ENCODE data around the gene GDF10. TPM values are rescaled to one million over a fixed set of nuclear protein-coding genes. Genes with fewer than 3 reads are reported as not detected.

The GDF10 gene
- polyA plus RNA-seq, 1 donor from 2014 or later, result 0.66 TPM

DNA sequence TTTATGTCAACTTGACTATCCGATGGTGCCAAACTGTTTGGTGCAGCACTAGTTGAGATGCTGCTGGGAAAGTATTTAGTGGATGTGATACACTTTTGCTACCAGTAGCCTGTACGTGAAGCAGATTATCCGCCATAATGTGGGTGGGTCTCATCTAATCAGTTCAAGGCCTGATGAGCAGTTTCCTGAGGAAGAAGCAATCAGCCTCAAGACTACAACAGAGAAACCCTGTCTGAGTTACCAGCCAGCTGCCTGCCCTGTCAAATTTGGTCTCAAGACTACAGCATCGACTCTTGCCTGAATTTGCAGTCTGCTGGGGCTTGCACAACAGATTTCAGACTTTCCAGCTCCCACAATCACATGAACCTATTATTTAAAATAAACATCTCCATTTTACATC lies 37.3 kb downstream of the GDF10 start:
- no peak for TF ChIP-seq EZH2 (IDR thresholded peaks at IDR 0.05; ENCODE audit: borderline replicate concordance, insufficient read depth, low read length, poor library complexity, severe bottlenecking)
- TF ChIP-seq, protein P1, sequence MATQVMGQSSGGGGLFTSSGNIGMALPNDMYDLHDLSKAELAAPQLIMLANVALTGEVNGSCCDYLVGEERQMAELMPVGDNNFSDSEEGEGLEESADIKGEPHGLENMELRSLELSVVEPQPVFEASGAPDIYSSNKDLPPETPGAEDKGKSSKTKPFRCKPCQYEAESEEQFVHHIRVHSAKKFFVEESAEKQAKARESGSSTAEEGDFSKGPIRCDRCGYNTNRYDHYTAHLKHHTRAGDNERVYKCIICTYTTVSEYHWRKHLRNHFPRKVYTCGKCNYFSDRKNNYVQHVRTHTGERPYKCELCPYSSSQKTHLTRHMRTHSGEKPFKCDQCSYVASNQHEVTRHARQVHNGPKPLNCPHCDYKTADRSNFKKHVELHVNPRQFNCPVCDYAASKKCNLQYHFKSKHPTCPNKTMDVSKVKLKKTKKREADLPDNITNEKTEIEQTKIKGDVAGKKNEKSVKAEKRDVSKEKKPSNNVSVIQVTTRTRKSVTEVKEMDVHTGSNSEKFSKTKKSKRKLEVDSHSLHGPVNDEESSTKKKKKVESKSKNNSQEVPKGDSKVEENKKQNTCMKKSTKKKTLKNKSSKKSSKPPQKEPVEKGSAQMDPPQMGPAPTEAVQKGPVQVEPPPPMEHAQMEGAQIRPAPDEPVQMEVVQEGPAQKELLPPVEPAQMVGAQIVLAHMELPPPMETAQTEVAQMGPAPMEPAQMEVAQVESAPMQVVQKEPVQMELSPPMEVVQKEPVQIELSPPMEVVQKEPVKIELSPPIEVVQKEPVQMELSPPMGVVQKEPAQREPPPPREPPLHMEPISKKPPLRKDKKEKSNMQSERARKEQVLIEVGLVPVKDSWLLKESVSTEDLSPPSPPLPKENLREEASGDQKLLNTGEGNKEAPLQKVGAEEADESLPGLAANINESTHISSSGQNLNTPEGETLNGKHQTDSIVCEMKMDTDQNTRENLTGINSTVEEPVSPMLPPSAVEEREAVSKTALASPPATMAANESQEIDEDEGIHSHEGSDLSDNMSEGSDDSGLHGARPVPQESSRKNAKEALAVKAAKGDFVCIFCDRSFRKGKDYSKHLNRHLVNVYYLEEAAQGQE (IDR thresholded peaks at IDR 0.05; ENCODE audit: borderline replicate concordance), result no peak
- TF ChIP-seq SMC3 (conservative IDR thresholded peaks at IDR 0.05; ENCODE audit: poor library complexity), result no peak
- TF ChIP-seq POLR2AphosphoS5 (IDR thresholded peaks at IDR 0.05), result no peak
- no peak for TF ChIP-seq TAF1 (IDR thresholded peaks at IDR 0.05; ENCODE audit: low read depth)
- no peak for TF ChIP-seq RAD21 (conservative IDR thresholded peaks at IDR 0.05)
- TF ChIP-seq MXI1 (conservative IDR thresholded peaks at IDR 0.05; ENCODE audit: poor library complexity, severe bottlenecking), result no peak
- TF ChIP-seq, protein P2, sequence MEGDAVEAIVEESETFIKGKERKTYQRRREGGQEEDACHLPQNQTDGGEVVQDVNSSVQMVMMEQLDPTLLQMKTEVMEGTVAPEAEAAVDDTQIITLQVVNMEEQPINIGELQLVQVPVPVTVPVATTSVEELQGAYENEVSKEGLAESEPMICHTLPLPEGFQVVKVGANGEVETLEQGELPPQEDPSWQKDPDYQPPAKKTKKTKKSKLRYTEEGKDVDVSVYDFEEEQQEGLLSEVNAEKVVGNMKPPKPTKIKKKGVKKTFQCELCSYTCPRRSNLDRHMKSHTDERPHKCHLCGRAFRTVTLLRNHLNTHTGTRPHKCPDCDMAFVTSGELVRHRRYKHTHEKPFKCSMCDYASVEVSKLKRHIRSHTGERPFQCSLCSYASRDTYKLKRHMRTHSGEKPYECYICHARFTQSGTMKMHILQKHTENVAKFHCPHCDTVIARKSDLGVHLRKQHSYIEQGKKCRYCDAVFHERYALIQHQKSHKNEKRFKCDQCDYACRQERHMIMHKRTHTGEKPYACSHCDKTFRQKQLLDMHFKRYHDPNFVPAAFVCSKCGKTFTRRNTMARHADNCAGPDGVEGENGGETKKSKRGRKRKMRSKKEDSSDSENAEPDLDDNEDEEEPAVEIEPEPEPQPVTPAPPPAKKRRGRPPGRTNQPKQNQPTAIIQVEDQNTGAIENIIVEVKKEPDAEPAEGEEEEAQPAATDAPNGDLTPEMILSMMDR (IDR thresholded peaks at IDR 0.05; ENCODE audit: poor library complexity, severe bottlenecking), result no peak
- TF ChIP-seq EP300 (conservative IDR thresholded peaks at IDR 0.05; ENCODE audit: poor library complexity, severe bottlenecking), result no peak
- Histone ChIP-seq H3K79me2 (replicated peaks; ENCODE audit: insufficient read depth, low read length) (no peaks in the 10 kb centered on the region), H2AFZ (ENCODE audit: low read depth, low read length) (no peak overlapping the region), H3K4me2 (ENCODE audit: low read length) (no peak overlapping the region), H3K36me3 (ENCODE audit: insufficient read depth, low read length) (no peaks in the 10 kb centered on the region), H3K9ac (ENCODE audit: low read length) (no peak overlapping the region), H3K9me2 (ENCODE audit: insufficient read depth, low read length) (no peaks in the 10 kb centered on the region), H3K4me3 (ENCODE audit: low read length) (no peak overlapping the region), H3K27me3 (ENCODE audit: insufficient read depth, low read depth, low read length) (no peaks in the 10 kb centered on the region), H3K27ac (ENCODE audit: low read length) (no peak overlapping the region), H3K9me3 (ENCODE audit: low read length) (no peaks in the 10 kb centered on the region), H3F3A (ENCODE audit: insufficient read depth, low read length, poor library complexity, severe bottlenecking) (no peaks in the 10 kb centered on the region), H4K20me1 (ENCODE audit: insufficient read depth) (no peaks in the 10 kb centered on the region)

DNA sequence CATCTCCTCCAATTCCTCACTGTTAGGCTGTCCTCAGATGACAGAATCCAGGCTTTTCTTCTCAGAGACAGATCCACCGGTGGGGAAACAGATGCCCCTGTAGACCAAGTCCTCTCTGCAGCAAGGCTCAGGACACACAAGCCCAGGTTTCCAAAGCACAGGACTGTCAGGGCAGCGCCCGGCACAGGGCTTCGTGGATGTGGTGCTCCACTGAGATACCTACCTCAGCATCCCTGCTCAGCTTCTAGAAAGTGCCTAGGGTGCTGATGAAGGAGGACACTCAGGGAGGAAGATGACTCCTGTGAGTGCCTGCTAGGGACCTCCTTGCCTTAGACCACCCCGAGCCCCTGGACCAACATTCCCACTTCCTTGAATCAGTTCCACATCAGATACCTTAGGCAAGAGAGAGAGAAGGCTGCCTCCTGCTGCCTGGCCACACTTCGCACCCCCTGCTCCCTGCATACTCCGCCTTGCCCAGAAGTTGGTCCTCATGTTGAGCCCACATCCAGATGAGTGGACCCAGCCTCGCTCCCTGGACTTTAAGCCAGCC lies 39.3 kb downstream of the GDF10 start:
- H3K4me3 ChIP-seq (ENCODE audit: low read length), result no peak overlapping the region
- no peak overlapping the region for H3K4me2 ChIP-seq (ENCODE audit: low read length)
- no peak overlapping the region for H3K9ac ChIP-seq (ENCODE audit: low read length)
- no peak overlapping the region for H2AFZ ChIP-seq (ENCODE audit: low read depth, low read length)
- no peaks in the 10 kb centered on the region for H3F3A ChIP-seq (ENCODE audit: insufficient read depth, low read length, poor library complexity, severe bottlenecking)
- H3K27me3 ChIP-seq (ENCODE audit: insufficient read depth, low read depth, low read length), result no peaks in the 10 kb centered on the region
- H4K20me1 ChIP-seq (ENCODE audit: insufficient read depth), result no peaks in the 10 kb centered on the region
- TF ChIP-seq EP300 (conservative IDR thresholded peaks at IDR 0.05; ENCODE audit: poor library complexity, severe bottlenecking) (no peak), EZH2 (IDR thresholded peaks at IDR 0.05; ENCODE audit: borderline replicate concordance, insufficient read depth, low read length, poor library complexity, severe bottlenecking) (no peak), RAD21 (conservative IDR thresholded peaks at IDR 0.05) (no peak), TAF1 (IDR thresholded peaks at IDR 0.05; ENCODE audit: low read depth) (no peak), SMC3 (conservative IDR thresholded peaks at IDR 0.05; ENCODE audit: poor library complexity) (no peak), POLR2AphosphoS5 (IDR thresholded peaks at IDR 0.05) (no peak), MXI1 (conservative IDR thresholded peaks at IDR 0.05; ENCODE audit: poor library complexity, severe bottlenecking) (no peak)
- TF ChIP-seq, protein P1 (IDR thresholded peaks at IDR 0.05; ENCODE audit: borderline replicate concordance), result no peak
- TF ChIP-seq, protein P2 (IDR thresholded peaks at IDR 0.05; ENCODE audit: poor library complexity, severe bottlenecking), result no peak
- no peaks in the 10 kb centered on the region for H3K9me3 ChIP-seq (ENCODE audit: low read length)
- H3K27ac ChIP-seq (ENCODE audit: low read length), result no peak overlapping the region
- H3K79me2 ChIP-seq (replicated peaks; ENCODE audit: insufficient read depth, low read length), result no peaks in the 10 kb centered on the region
- no peaks in the 10 kb centered on the region for H3K9me2 ChIP-seq (ENCODE audit: insufficient read depth, low read length)
- no peaks in the 10 kb centered on the region for H3K36me3 ChIP-seq (ENCODE audit: insufficient read depth, low read length)

Measured in neural cell (in vitro differentiated cells).